SK-N-MC (cell line): Measurements from ENCODE around the gene PSMD5.

Experiments used
- EZH2 ChIP-seq: fragments of 200-600 bp; sonication (generic); IDR thresholded peaks from one replicate; pipeline ENCODE4 v1.6.1; 2017; ENCODE audit warnings: antibody characterized with exemption
- POLR2AphosphoS5 ChIP-seq: IDR thresholded peaks from 2 replicates; pipeline ENCODE4 v1.6.1; 2012; ENCODE audit warnings: mild to moderate bottlenecking, low read depth, low read length, borderline replicate concordance

DNA sequence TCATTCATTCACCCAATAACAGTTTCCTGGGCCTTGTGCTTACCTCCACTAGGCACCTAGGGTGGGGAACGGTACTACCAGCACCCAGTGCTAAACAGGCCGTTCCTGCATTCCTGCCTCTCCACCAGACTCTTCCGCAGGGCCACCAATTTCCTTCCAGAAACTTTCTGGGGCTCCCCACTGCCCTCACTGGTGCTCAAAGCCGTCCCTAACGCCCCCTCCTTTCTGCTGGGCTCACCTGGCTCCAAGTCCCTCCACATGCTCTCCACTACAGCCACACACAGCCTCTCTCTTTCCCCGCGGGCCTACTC, 32.9 kb upstream of the PSMD5 start:
- TF ChIP-seq POLR2AphosphoS5 (no peak), EZH2 (no peak)
